NCI-H1436 (cell line): ENCODE results near the gene ZFAND3.

Experiments
- DNase-seq: peaks from one replicate; lab custom pipeline; 2025; lab: John Stamatoyannopoulos, UW

Gene ZFAND3

GRCh38 chr6:37894585-37894984, 75.1 kb downstream of the ZFAND3 start:
- DNase-seq = no peak

- no peak for DNase-seq
Observed at GRCh38 chr6:37897321-37897720, 77.8 kb downstream of the ZFAND3 start.

- DNase-seq = no peak
Observed at GRCh38 chr6:37897818-37898515, 78.4 kb downstream of the ZFAND3 start.

- no peak for DNase-seq
Observed at GRCh38 chr6:37903351-37904340, 84.1 kb downstream of the ZFAND3 start.

GRCh38 chr6:37904590-37904989, 85.1 kb downstream of the ZFAND3 start:
- DNase-seq = no peak

GRCh38 chr6:37906121-37906520, 86.6 kb downstream of the ZFAND3 start:
- DNase-seq = no peak

DNA sequence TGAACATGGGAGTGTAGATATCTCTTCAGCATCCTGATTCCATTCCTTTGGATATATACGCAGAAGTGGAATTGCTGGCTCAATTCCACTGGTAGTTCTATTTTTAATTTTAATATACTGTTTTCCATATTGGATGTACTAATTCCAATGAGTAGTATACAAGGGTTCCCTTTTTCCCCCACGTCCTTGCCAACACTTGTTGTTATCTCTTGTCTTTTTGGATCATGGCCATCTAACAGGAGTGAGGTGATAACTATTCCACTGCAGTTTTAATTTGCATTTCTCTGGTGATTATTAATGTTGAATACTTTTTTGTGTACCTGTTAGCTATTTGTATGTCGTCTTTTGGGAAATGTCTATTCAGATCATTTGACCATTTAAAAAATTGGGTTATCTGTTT, 91.5 kb downstream of the ZFAND3 start:
- DNase-seq = no peak

DNA sequence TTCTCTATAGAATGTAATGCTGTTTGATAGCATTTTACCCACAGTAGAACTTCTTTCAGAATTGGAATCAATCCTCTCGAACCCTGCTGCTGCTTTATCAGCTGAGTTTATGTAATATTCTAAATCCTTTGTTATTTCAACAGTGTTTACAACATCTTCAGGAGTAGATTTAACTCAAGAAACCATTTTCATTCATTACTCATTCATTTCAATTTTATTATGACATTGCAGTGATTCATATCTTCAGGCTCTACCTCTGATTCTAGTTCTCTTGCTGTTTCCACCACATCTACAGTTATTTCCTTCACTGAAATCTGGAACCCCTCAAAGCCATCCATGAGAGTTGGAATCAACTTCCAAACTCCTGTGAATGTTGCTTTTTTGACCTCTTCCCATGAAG, 93.7 kb downstream of the ZFAND3 start:
- DNase-seq = no peak

GRCh38 chr6:37915463-37915862, 95.9 kb downstream of the ZFAND3 start:
- DNase-seq = no peak

DNA sequence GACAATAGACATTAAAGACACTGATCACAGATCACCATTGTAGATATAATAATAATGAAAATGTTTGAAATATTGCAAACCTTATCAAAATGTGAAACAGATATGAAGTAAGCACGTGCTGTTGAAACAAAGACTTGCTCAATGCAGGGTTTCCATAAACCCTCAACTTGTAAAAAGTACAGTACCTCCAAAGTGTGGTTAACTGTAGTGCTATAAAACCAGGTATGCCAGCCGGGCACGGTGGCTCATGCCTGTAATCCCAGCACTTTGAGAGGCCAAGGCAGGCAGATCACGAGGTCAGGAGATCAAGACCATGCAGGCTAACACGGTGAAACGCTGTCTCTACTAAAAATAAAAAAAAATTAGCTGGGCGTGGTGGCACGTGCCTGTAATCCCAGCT, 96.6 kb downstream of the ZFAND3 start:
- no peak for DNase-seq

- DNase-seq = no peak
Observed at GRCh38 chr6:37916675-37917074, 97.1 kb downstream of the ZFAND3 start.

DNA sequence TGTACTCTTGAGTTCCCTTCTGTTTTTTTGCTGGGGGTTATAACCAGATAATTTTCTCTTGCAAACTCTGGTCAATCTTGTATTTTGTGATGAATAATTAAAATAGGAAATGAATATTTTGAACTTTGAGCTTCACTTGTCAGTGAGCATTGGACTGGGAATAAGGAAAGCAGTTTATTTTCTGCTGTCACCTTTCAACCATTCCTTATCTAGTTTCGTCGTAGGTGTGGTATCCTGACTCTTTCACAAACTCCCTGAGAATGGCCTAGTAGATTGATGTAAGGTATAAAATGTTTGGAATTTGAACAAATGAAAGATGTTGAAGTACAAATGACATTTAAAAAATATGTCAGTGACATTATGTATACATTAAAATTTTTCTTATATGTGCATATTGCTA, 98.0 kb downstream of the ZFAND3 start:
- no peak for DNase-seq

GRCh38 chr6:37919417-37920157, 100.1 kb downstream of the ZFAND3 start:
- DNase-seq = no peak

DNA sequence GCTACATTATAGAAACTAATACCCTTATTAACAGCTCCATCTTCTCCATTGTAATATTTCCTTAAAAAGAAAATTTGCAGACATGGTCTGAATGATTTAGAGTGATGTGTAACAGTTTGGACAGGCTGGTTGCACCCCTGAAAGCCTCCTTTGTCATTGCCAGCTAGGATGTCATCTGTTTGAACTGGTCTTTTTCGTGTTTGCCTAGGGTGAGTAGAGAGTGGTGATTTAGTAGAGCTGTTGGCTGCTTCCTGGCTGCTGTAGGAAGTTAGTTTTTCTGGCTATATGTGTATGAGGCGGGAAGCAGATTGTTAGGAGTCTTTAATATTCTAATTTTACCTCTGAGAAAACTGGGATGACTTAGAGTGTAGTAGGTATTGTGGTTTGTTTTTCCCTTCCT, 101.1 kb downstream of the ZFAND3 start:
- DNase-seq = no peak

DNA sequence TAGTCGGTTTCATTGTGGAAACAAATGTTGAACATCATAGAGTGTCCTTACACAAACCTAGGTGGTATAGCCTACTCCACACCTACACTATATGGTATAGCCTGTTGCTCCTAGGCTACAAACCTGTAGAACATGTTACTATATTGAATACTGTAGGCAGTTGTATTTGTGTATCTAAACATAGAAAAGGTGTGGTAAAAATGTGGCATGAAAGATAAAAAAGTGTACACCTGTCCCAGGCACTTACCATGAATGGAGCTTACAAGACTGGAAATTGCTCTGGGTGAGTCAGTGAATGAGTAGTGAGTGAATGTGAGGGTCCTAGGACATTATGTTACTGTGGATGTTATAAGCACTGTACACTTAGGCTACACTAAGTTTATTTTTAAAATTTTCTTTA, 103.0 kb downstream of the ZFAND3 start:
- DNase-seq = no peak

GRCh38 chr6:37923514-37923913, 104.0 kb downstream of the ZFAND3 start:
- no peak for DNase-seq

GRCh38 chr6:37926661-37927060, 107.1 kb downstream of the ZFAND3 start:
- no peak for DNase-seq

DNA sequence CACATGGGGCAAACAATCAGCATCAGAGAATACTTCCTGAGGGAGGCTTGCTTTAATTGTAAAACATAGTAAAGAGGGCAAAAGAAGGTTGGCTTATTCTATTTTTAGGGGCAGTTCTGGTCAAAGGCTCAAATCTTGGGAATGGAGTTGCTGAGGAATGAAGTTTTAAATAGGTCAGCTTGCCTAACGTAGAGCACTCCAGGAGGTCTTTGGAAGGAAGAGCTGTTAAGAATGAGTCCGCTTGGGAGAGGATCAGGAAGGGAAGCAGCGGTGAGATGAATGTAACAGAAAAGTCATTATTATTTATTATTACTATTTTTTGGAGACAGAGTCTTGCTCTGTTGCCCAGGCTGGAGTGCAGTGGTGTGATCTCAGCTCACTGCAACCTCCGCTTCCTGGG, 108.7 kb downstream of the ZFAND3 start:
- no peak for DNase-seq

DNA sequence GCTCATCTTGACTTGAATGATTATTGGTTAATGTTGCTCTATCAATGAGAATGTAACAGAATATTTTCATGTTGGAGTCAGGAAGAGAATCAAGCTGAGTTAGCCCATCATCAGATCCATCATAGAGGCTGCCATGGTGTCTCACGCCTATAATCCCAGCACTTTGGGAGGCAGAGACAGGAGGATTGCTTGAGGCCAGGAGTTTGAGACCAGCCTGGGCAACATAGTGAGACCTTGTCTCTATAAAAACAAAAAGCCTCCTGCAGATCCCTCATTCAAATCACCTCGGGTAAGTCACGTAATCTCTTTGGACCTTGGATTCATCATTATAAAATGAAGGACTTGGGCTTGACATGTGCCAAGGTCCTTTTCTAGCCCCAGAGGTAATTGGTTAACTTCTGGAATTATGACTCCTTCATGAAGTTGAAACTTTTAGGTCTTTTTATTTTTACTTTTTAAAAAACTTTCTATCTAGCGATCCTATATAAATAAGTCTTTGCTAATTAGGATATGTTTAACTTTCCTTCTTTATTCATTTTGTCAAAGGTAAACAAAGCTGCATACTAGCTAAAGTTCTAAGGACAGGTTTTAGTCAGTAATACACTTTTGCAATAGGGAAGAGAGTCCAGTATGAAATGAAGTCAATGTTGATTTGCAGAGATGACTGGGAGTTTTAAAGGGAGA, 110.9 kb downstream of the ZFAND3 start:
- no peak for DNase-seq

DNA sequence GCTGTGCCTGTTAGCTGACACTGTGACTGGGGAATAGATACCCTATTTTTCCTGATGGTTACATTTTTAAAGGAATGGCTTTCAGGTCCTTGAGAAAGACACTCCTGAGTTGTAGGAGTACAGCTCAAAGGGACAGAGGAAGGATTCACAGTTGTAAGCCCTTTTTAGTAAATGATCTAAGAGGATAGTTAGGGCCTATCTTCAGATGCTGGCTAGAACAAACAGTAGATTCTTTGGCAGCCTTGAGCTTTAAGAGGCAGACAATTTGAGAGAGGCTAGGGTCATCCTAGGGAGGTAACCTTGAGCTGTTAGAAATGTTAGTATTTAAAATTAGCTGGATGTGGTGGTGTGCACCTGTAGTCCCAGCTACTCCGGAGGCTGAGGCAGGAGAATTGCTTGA, 111.5 kb downstream of the ZFAND3 start:
- DNase-seq = no peak

GRCh38 chr6:37934276-37934675, 114.7 kb downstream of the ZFAND3 start:
- DNase-seq = no peak

- no peak for DNase-seq
Observed at GRCh38 chr6:37936150-37936549, 116.6 kb downstream of the ZFAND3 start.
